Stimulated activated naive CD8-positive, alpha-beta T cell treated with anti-CD3 and anti-CD28 coated beads, Interleukin-15, Interleukin-2, amounts not matched to agents 100 U/mL and 50 U/mL, for 24 hours (primary cell): Measurements from ENCODE around the gene DVL1.
A peak's percentile ranks its signal among the peaks of the same experiment; 100 is the strongest.

Experiments used
- ATAC-seq: fragments of 150-1000 bp; cut with Tn5 transposase; one replicate; pipeline ENCODE4 v1.10.0; 2021
- DNase-seq: peaks from one replicate; pipeline ENCODE4 v3.0.0; 2021

DVL1 gene

GRCh38 chr1:1310109-1310385 is 39.2 kb downstream of the DVL1 start:
- ATAC-seq, result no peak
- no peak for DNase-seq

GRCh38 chr1:1309251-1310108 is 39.7 kb downstream of the DVL1 start:
- DNase-seq (peak; percentile 38), ATAC-seq (no peak)

DNA sequence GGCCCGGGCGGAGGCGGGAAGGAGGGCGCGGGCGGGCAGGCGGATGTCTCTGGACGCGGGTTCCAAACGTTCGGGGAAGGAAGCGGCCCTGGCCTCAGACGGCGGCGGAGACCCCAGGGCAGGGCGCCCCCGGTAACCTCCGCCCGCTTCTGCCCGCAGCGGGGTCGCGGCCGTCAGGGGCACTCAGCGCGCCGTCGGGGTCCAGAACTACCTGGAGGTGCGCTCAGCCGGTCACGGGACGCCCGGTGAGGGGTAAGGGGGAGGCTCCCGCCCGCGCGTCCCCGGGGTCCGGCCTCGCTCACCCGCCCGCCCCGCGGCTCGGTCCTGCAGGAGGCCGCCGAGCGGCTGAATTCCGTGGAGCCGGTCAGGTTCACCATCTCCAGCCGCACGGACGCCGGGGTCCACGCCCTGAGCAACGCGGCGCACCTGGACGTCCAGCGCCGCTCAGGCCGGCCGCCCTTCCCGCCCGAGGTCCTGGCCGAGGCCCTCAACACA is 40.4 kb downstream of the DVL1 start:
- no peak for ATAC-seq
- peak; percentile 32 for DNase-seq

- DNase-seq (peak; percentile 91), ATAC-seq (peak; percentile 71)
Observed at GRCh38 chr1:1307923-1308755, 41.1 kb downstream of the DVL1 start, which contains the start of the genes ACAP3 and PUSL1. TSS of gene ACAP3 (minus strand) at chr1:1307930. CDS start at chr1:1307815, 115 bp downstream. TSS of gene PUSL1 (plus strand) at chr1:1308597. CDS start at chr1:1308644, 47 bp downstream.

- DNase-seq, result no peak
- no peak for ATAC-seq
Observed at GRCh38 chr1:1307261-1307922, 41.8 kb downstream of the DVL1 start.

DNA sequence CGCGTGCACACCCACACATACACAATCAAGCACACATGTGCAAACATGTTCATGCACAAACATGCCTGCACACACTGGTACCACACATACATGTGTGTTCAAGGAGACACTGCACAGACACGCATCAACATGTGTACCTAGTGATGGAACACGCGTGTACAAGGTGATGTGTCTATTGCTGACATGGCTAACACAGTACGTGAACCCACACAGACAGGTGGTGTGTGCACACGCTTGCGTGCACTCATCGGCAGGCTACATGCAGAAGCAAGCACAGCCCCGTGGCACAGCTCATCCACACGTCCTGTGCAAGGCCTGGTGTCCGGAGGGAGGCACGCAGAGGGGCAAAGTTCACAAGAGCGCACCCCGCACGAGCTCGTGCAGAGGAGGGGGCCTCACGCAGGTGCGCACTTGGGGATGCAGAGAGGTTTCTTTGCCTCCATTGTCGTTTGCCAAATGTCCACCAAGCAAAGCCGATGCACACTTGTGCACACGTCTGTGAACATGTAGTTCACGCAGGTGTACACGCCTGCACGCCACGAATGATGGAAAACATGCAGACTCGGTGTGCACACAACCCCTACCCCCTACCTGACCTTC is 42.5 kb downstream of the DVL1 start:
- DNase-seq (no peak), ATAC-seq (no peak)

DNA sequence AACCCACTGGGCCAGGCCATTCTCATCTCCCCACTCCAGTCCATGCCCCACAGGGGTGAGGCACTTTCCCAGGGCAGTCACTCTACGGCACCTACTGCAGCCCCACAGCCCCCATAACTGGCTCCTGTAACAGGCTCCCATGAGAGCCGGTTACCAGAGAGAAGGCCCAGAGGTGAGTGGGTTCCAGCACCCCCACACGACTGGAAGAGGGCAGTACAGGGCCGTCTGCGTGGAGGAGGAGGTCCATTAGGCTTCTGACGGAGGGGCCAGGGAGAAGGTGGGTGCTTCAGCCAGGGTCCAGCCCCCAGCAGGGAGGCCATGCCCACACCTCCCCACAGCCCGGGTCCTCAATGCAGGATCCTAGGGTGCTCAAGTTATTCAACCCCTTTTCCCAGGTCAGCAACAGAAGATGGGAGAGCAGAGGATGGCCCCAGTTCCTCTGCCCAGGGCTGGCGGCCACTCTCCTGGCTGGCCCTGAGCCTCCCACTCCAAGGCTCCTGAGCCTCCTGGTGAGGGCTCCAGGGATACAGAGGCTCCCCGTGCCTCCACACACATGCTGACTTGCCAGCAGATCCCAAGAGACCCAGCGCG is 43.1 kb downstream of the DVL1 start:
- peak; percentile 39 for DNase-seq
- no peak for ATAC-seq

DNA sequence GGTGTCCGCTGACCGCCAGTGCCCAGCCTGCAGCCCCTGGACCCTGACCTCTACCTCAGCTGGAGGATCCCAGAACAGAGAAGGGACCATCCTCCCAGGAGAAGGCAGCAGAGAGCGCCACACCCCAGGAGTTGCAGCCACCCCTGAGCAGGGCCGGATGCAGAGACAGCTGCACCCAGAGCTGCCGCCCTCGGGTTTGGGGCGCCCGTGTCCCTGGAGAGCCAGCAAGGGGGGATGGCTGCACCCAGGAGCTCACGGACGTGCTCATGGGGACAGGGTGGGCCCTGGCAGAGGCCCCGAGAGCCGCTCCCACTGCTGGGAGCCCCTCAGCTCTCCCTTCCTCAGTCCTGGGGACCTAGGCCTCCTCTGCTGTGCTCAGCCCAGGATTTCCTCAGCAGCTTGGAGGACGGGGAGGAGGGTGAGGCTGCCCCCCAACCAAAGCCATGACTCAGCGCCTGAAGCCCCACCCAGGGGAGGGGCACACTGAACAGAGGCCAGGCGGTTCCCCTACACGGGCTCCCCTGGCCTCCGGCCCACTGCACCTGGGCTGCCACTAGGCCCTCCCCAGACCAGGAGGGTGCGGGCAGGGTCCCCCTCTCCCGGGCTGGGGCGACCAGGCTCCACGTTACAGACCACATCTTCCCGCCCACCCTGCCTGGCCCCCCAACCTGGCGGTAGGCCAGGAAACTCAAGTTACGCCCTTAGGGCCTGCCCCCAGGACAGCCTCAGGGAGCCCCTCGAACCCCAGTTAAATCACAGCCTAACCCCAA is 43.7 kb downstream of the DVL1 start:
- ATAC-seq (peak; percentile 45), DNase-seq (peak; percentile 80)

DNA sequence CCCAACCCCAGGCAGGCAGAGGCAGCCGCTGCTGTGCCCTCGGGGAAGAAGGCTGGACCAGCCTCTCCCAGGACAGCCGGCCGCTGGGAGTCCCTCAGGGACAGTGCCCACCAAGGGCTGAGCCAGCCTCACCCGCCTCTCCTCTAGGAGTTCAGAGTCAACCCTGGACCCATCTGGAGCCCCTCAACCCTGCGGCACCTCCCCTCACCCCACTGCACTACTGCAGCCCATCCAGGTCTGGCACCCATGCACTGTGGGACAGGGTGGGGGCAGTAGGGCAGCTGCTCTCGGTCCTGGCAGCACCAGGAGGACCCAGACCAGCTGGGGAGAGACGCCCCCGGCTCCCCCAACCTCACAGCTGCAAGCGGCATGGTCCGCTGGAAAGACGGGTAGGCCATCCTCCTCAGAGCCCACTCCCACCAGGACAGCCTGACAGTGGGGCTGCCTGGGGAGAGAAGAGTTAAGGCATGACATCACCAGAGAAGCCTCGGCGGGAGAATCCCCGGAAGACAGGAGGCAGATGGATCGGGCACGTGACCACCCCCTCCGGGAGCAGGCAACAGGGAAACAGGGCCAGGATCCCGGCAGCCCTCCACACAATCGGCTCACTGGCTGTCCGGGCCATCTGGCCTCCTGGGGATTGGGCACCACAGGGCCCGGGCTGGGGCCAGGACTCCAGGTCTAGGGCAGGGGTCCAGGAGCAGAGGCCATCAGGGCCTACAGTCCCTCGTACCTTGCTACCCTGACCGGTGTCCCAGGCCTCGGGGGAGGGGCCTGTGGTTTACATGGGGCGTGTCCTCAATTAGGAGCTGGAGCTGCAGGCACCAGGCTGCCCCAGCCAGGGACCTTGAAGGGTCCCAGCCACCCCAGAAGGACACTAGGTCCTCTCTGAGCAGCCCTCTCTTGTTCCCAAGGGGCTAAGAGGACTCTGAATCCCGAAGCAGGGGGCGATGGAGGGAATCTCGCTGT is 44.6 kb downstream of the DVL1 start:
- ATAC-seq (no peak), DNase-seq (no peak)

- DNase-seq (no peak), ATAC-seq (no peak)
Observed at GRCh38 chr1:1303736-1304135, 45.5 kb downstream of the DVL1 start.

DNA sequence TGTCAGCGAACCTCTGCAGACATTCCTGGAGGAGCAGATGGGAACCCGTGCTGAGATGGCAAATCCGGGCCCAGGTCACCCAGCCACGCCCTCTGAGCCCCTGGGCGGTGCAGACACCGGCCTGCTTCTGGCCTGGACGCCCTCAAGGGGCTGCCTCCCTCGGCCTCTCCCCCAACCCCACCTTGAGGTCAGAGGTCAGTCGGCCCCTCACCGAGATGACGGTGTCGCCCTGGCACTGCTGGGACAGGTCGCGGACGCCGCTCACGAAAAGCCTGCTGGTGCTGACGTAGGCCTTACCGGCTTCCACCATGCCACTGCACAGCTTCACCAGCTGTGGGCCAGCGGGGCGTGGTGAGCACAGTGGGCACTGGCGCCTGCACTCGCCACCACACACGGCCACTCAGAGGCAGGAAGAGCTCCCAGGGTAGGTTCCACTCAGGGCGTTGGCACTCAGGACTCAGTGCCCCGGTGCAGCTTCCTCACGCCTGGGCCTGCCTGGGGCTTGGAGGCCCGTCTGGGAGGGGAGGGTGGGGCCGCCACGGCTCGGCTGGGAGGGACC is 46.2 kb downstream of the DVL1 start:
- ATAC-seq (no peak), DNase-seq (no peak)

GRCh38 chr1:1302006-1302430 is 47.2 kb downstream of the DVL1 start:
- DNase-seq (no peak), ATAC-seq (no peak)

DNA sequence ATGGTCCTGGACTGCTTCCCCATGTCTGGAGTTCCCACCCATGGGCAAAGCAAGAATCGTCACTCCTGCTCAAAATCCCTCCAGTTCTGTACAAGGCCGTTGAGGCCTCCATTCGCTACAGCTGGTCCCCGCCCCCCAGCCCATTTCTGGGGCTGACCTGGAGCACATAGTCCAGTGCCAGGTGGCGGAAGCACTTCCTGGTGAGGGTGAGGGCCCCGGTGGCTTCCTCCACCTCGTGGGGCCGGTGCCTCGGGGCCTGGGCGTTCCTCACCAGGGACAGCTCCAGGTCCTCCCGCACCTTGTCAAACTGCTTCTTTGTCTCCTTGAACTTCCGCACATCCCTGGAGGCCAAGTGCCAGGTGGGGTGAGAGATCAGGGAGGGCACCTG is 48.9 kb downstream of the DVL1 start:
- ATAC-seq, result no peak
- no peak for DNase-seq

GRCh38 chr1:1299686-1300351 is 49.4 kb downstream of the DVL1 start:
- DNase-seq (no peak), ATAC-seq (no peak)

DNA sequence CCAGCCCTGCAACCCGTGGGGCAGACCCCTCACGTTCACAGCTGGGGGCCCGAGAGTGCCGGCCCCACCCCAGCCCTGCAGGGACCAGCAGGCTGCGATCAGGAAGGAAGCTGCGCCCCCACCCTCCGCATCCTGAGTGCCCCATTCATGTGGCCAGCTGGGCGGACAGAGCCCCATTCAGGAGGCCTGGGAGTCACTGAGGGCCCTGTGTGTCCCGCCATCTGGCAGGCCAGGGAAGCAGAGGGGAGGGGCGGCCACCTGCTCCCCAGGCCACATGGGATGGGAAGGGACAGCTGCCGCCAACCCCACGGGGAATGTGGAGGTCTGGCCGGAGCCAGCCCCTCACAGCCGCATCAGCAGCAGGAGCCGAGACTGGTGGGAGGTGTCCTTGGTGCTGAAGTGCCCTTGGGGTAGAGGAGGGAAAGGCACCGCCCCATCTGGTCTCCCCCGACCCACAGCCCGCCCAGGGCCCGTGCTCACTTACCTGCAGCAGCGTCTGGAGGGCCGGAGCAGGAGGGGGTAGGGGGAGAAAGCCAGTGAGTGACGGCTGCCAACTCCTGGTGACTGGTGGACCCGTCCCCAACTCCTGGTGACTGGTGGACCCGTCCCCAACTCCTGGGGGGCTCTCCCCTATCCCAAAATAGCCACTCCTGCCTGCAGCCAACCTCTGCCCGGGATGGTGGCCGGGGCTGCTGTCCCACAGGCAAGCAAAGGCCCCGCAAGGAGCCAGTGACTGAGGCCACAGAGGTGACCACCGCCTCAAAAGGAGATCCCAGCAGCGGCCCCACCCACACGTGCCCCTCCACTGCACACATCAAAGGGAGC is 50.1 kb downstream of the DVL1 start:
- ATAC-seq (no peak), DNase-seq (no peak)

- ATAC-seq, result no peak
- DNase-seq, result no peak
Observed at GRCh38 chr1:1297802-1298424, 51.3 kb downstream of the DVL1 start.
